Activated CD4-positive, CD25-positive, alpha-beta regulatory T cell treated with anti-CD3 and anti-CD28 coated beads, Interleukin-2, amount 50 U/mL, for 16 hours (primary cell): Measurements from ENCODE around the gene NT5DC3.

ENCODE experiments used
- DNase-seq: peaks from one replicate; pipeline ENCODE4 v3.0.0-alpha.2; 2020; ENCODE audit warnings: low read depth, low spot score

The NT5DC3 gene

GRCh38 chr12:103840876-103841689, at the start of gene NT5DC3:
NT5DC3 (minus strand) TSS chr12:103841234; CDS start chr12:103841156, 78 bp downstream.
- DNase-seq: peak; percentile 71

GRCh38 chr12:103887738-103888137, 46.7 kb upstream of the NT5DC3 start:
- no peak for DNase-seq

GRCh38 chr12:103886195-103886797, 45.3 kb upstream of the NT5DC3 start:
- DNase-seq: no peak

GRCh38 chr12:103884316-103884715, 43.3 kb upstream of the NT5DC3 start:
- no peak for DNase-seq

DNA sequence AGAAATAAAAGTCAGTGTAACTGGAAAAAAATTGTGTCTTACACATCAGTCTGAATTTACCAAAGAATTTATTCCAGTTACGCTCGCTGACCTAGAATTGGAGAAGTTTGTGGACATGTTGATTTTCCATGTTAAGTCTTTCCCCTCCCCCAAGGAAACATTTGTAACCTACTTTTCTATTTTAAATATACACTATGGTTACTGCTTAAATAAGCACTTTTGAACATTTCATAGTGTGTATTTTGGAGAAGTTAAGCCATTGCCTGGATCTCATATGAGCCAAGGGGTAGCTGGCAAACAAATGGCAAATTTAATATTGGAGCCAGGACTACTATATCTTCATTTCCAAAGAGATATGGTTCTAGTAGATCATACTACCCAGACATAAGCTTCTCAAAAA, 42.9 kb upstream of the NT5DC3 start:
- DNase-seq: no peak

DNA sequence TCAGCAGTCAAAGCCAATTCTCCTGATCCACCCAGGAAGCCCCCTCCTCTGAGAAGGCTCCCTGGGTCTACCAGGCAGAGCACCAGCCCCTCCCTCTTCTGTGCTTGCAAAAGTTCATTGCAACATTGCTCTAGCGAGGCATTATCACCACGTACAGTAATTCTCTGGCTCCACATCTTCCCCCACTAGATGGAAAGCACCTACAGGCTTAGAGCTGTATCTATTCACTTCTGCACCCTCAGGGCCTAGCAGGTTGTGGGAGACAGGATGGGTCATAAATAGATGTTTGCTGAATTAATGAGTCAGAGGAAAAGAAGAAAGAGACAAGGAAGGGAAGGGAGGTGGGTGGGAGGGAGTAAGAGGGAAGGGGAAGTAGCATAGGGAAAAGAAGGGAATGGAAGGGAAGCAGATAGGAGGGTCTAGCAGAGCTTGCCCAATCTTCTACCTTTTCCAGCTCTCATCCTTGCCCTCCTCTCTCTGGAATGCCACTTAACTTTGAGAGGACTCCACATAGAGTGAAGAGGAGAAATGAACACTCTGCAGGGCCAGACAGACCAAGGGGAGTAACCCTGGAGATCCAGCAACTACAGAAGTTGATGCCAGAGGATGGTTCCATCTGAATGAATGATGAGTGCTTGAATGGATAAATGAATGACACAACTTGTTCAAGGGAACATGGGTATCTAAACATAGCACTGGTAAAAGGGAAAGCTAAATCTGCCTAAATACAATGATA, 42.0 kb upstream of the NT5DC3 start:
- no peak for DNase-seq

DNA sequence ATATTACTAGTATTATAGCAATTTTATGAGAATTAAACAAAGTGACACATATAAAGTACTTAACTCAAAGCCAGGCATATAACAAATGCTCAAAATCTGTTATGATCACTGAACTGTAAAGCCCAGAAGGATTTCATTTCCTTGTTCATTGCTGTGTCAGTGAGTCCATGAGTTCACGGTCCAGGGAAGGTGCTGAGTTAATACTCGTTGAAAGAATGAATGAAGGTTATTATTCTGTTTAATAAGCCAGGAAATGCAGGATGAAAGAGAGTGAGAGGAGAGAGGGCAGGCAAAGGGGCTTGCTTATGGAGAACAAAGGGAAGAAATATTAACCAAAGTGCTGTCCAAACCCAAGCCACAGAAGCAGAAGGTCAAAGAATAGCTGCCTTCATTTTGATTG, 40.2 kb upstream of the NT5DC3 start:
- no peak for DNase-seq

- DNase-seq: no peak
These were observed 39.5 kb upstream of the NT5DC3 start for GRCh38 chr12:103880299-103881142.

GRCh38 chr12:103879878-103880277, 38.8 kb upstream of the NT5DC3 start:
- DNase-seq: no peak

DNA sequence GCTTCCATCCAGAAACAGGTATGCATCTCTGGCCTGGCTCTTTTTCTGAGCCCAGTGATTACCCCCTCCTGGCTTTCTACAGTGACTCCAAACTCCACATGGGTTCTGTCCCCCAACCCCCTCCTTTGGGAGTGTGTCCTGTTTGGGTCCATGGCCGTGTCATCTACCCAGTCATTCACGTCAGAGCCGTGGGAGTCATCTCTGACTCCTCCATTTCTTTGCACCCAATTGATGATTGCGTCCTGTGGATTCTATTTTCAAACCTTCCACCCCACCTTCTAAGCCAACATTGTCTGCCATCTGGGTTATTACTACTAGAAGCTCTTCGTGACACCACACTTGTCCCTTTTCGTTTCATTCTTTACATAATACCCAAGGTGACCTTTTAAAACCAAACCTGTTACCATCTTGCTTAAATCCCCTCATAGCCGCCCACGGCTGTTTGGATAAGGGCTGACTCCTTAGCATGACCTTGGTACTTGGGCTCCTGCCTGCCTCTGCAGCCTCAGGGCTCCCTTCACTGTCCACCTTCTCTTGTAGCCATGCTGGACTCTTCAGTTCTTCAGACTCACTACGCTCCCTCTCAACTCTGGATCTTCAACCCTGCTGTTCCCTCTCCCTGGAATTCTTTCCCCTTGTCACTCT, 38.1 kb upstream of the NT5DC3 start:
- DNase-seq: no peak

GRCh38 chr12:103877934-103878510, 37.0 kb upstream of the NT5DC3 start:
- DNase-seq: peak; percentile 40

DNA sequence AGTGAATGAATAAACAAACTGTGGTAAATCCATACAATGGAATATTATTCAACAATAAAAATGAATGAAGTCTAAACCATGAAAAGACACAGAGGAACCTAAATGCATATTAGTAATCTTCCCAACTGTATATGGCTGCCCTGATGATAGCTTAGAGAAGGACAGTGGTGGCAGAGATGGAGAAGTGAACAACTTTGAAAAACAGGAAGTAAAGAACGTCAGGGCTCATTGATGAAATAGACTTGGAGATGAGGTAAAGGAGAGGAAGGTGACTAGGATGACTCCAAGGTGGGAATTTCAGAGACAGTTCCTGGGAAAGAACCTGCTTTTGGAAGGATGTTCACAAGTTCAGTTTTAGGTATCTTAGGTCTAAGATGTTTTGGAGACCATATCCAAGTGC, 36.3 kb upstream of the NT5DC3 start:
- DNase-seq: no peak

GRCh38 chr12:103875666-103876065, 34.6 kb upstream of the NT5DC3 start:
- no peak for DNase-seq

- DNase-seq: no peak
These were observed 27.2 kb upstream of the NT5DC3 start for GRCh38 chr12:103868215-103868614.

DNA sequence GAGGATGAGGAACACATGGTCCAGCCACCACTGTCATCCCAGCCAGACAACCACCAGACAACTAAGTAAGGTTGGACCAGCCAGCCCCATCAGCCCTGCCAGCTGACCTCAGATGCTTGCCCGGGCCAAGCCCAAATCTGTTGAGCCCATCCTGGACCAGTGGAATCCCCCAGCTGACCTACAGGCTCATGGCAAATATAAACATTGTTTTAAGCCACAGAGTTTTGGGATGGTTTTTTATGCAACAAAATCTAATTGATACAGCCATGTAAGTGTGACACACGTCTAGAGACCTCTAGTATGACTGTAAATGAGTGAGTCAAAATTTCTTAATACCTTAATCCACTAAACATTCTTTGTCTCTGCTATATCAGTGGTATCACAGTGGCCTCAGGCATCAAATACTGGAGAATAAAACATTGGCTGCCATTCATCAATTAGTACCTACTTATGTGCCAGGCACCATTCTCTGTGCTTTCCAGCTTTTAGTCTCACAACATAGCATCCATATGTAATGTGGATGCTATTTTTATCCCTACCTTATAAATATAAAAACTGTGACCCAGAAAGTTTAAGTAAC, 24.2 kb upstream of the NT5DC3 start:
- no peak for DNase-seq

DNA sequence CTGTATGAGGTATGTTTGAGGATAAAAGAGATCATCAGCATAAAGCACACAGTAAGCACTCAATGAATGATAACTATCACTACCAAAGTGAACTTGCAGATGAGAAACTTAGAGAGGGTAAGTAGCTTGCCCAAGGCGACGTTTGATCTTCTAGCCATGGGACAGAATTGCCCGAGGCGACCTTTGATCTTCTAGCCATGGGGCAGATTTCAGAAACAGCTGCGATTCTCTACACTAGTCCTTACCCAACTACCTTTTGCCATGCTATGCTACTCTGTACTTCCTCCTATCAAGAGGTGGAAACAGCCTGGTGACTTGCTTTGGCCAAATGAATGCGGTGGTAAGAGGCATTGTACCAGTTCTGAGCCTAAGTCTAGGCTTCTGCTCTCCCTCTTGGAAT, 23.7 kb upstream of the NT5DC3 start:
- DNase-seq: no peak

DNA sequence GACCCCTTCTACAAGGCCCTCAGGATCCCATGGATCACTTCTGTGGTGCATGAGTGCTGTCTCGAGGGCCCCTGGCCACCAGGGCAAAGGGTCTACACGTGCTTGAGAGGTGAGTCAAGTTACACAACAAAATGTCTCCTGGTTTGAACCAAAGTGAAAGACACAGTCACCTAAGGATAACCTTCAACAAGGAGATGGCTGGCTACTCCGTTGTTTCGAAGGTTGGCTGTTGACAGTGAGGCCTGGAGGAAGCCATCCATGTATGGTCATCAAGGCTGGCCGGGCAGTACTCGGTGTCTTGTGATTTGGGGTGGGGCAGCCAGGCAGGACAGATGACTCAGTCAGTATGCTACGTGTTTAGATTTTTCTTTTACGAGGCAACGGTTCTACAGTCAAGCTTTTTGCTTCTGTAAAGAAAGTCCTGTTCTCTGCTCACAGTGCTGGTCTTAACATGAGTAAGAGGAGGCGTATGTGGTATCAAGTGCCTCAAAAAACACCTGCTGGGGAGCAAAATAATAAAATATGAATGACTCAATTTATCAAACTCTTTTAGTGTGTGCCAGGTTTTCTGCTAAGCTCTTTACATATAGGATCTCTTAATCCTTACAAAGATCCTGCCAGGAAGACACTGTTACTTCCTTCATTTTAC, 18.0 kb upstream of the NT5DC3 start:
- no peak for DNase-seq

- DNase-seq: no peak
These were observed 17.3 kb upstream of the NT5DC3 start for GRCh38 chr12:103858335-103858734.

DNA sequence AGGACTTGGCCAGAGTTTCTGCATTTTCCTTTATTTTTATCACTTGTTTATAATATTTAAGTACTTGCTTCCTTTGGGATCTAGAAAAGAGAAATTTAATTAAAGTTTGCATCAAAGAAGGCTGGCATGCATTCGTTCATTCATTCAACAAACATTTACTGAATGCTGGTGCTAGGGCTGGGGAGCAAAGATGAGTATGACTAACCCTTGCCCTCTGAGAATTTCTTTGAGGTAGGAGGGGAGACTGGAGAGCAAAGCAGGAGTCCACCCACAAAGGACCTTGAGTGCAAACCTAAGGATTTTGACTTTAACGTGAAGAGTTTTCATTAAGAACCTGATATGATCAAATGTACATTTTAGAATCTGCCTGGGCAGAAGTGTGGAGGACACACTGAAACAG, 16.1 kb upstream of the NT5DC3 start:
- DNase-seq: no peak
